Fibroblast of pulmonary artery (primary cell): ENCODE data around the gene DMD.

Source experiments
- DNase-seq: peaks from one replicate; pipeline ENCODE4 v3.0.0-alpha.2; 2010; ENCODE audit warnings: low read depth
- H3K4me3 ChIP-seq: replicated peaks from 2 replicates; pipeline ENCODE4 v1.5.1; 2011; ENCODE audit warnings: low read depth, mild to moderate bottlenecking, control low read depth, low read length, moderate library complexity
- CTCF ChIP-seq: IDR thresholded peaks from 2 replicates; pipeline ENCODE4 v1.5.1; 2011; ENCODE audit warnings: mild to moderate bottlenecking, control low read depth, low read length, inconsistent platforms; ENCODE audit errors: missing control alignments

Gene DMD

GRCh38 chrX:31298916-31299315, 1912.4 kb downstream of the DMD start:
- H3K4me3 ChIP-seq = no peak overlapping the region
- DNase-seq = no peak
- no peak for TF ChIP-seq CTCF

GRCh38 chrX:31297881-31298280, 1913.5 kb downstream of the DMD start:
- H3K4me3 ChIP-seq = no peak overlapping the region
- no peak for TF ChIP-seq CTCF
- DNase-seq = no peak

DNA sequence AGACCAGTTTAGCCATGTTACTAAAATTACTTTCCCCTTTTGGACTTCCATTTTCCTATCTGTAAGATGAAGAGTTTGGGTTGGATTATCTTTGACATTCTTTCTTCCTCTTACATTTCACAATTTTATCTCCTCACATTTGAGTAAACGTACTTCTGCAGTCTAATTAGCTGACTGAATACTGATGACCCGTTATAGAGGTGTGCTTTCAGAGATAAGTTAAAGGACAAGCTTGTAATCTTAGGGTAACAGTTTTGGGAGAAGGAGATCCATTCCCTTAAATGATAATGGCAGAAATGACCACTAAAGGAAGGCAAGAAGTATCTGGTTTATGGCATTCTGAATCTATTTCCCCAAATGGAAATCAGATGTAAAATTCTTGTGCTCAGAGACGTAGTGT, 1916.9 kb downstream of the DMD start:
- DNase-seq = no peak

GRCh38 chrX:31293409-31293808, 1917.9 kb downstream of the DMD start:
- no peak overlapping the region for H3K4me3 ChIP-seq
- TF ChIP-seq CTCF = no peak
- no peak for DNase-seq

More for the DNA sequence above, 1916.9 kb downstream of the DMD start:
- no peak for TF ChIP-seq CTCF
- no peak overlapping the region for H3K4me3 ChIP-seq

DNA sequence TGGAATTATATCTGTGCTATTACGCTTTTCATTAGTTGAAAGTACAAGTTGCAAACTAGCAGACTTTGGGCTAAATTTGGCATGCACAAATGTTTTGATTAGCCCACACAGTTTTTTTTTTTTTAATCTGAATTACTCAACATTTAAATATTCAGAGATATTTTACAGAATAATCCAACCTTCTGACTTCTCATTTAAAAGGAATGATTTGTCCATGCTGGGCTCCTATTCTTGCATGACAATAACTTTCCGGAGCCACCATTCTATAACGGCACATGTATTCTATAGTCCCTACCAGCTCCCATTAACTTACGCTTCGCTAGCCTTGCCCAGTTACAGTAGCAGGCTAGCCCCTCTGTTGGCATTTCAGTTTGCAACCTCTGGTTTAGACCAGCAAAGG, 1920.2 kb downstream of the DMD start:
- H3K4me3 ChIP-seq = no peak overlapping the region
- peak; percentile 1 for DNase-seq
- no peak for TF ChIP-seq CTCF

GRCh38 chrX:31287861-31288260, 1923.5 kb downstream of the DMD start:
- DNase-seq = peak; percentile 32

More at GRCh38 chrX:31287861-31288260, 1923.5 kb downstream of the DMD start:
- H3K4me3 ChIP-seq = no peak overlapping the region
- no peak for TF ChIP-seq CTCF
